ENCODE measurements around the gene ECI1.

ECI1 gene

DNA sequence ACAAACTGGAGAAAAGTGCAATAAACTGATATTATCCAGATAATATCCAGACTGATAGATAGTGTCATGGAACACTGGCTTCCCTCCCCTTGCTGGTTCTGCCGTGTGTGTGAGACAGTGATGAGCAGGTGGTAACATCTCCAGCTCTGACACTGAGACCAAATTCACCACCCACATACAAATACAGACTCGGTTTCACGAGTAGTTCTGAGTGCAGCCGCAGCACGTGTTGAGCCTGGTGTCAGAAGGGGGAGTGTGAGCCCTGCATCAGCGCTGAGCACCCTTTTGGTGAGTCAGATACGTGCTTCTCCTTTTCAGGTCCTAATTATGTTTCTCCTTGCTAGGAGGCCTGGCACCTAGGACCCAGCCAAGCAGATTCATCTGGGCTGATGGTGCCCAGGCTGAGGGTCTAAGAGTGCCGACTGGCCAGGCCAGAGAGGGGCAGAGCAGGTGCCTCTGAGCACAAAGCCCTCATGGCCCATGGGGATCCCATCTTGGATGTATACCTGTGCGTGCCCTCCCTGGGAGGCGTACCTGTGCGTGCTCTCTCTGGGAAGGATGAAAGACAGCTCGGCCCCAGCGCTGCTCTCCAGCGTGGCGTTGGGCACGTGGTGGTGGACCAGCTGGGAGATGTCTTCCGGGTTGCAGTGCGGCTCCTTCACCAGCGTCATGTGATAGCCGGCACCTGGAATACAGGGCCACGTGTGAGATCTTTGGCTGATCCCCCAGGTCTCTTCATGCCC is 43.8 kb upstream of the ECI1 start:
- H3K4me3 ChIP-seq (ENCODE audit: control insufficient read depth, low read depth, low read length): no peak overlapping the region
- TF ChIP-seq, protein P1, sequence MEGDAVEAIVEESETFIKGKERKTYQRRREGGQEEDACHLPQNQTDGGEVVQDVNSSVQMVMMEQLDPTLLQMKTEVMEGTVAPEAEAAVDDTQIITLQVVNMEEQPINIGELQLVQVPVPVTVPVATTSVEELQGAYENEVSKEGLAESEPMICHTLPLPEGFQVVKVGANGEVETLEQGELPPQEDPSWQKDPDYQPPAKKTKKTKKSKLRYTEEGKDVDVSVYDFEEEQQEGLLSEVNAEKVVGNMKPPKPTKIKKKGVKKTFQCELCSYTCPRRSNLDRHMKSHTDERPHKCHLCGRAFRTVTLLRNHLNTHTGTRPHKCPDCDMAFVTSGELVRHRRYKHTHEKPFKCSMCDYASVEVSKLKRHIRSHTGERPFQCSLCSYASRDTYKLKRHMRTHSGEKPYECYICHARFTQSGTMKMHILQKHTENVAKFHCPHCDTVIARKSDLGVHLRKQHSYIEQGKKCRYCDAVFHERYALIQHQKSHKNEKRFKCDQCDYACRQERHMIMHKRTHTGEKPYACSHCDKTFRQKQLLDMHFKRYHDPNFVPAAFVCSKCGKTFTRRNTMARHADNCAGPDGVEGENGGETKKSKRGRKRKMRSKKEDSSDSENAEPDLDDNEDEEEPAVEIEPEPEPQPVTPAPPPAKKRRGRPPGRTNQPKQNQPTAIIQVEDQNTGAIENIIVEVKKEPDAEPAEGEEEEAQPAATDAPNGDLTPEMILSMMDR (conservative IDR thresholded peaks at IDR 0.05; ENCODE audit: control insufficient read depth, insufficient read depth, low read depth, low read length): no peak
- DNase-seq (ENCODE audit: low read depth): no peak

DNA sequence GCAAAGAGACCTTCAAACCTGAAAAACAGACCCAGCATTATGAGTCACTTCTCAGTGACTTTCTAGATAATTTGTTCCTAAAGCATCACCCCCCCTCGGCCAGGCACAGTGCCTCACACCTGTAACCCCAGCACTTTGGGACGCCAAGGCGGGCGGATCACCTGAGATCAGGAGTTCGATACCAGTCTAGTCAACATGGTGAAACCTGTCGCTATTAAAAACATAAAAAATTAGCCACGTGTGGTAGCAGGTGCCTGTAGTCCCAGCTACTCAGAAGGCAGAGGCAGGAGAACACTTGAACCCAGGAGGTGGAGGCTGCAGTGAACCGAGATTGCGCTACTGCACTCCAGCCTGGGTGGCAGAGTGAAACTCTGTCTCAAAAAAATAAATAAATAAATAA is 40.8 kb upstream of the ECI1 start:
- TF ChIP-seq, protein P1 (conservative IDR thresholded peaks at IDR 0.05; ENCODE audit: control insufficient read depth, insufficient read depth, low read depth, low read length): no peak
- no peak overlapping the region for H3K4me3 ChIP-seq (ENCODE audit: control insufficient read depth, low read depth, low read length)
- DNase-seq (ENCODE audit: low read depth): no peak

DNA sequence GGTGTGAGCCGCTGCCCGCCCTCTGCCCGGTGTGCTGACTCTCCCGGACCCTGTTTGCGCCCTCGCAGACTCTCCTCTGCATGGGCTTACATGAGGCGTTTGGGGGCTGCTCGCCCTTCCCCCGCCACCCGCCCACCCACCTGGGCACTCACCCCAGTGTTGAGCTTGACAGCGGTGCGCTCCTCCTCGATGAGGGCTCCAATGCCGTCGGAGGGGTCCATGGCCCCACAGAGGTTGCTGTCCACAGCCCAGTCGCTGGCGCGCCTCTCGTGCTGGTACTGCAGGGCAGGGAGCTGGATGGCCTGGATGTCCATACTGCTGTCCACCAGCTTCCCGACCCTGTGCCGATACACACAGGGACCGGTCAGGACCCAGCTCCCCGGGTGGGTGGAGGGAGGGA is 37.9 kb upstream of the ECI1 start:
- TF ChIP-seq, protein P1 (conservative IDR thresholded peaks at IDR 0.05; ENCODE audit: control insufficient read depth, insufficient read depth, low read depth, low read length): no peak
- H3K4me3 ChIP-seq (ENCODE audit: control insufficient read depth, low read depth, low read length): no peak overlapping the region
- no peak for DNase-seq (ENCODE audit: low read depth)

DNA sequence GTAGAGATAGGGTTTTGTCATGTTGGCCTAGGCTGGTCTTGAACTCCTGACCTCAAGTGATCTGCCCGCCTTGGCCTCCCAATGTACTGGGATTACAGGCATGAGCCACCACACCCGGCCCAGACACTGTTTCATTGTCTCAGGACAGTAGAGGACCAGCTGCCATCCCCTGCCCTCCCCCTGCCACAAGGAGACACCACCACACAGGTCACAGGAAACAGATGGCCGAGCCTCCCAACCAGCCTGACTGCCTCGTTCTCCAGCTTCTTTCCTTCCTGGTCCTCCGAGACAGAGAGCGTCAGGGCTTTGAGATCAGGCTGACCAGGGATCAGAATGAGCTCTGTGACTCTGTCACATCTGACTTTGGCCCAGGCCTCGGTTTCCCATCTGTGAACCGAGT is 37.3 kb upstream of the ECI1 start:
- DNase-seq (ENCODE audit: low read depth): no peak
- TF ChIP-seq, protein P1 (conservative IDR thresholded peaks at IDR 0.05; ENCODE audit: control insufficient read depth, insufficient read depth, low read depth, low read length): no peak
- no peak overlapping the region for H3K4me3 ChIP-seq (ENCODE audit: control insufficient read depth, low read depth, low read length)

DNA sequence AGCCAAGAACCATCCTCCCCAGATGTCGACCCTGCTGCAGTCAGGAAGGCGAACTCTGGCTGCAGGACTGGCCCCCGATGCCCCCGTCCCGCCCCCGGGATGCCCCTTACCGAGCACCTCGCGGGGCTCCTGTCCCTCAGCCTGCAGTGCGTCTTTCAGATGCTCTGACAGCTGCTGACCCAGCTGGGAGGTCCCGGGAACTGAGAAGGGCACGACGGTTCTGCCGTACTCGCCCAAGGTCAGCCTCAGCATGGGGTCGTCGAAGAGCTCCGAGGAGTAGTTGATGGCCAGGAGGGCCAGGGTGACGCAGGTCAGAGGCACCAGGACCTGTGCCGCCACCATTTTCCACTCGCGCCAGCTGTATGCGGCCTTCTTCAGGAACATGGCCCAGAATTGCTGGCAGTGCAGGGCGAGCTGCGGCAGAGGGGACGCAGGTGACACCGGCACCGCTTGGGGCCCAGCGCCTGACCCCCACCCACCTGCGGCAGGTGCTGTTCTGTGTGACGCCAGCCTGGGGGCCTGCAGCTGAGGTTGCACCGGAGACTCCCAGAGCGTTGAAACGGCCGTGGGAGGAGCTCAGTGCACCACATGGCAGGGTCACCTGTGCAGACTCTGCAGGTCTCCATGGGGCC is 36.6 kb upstream of the ECI1 start:
- DNase-seq (ENCODE audit: low read depth): no peak
- TF ChIP-seq, protein P1 (conservative IDR thresholded peaks at IDR 0.05; ENCODE audit: control insufficient read depth, insufficient read depth, low read depth, low read length): no peak
- no peak overlapping the region for H3K4me3 ChIP-seq (ENCODE audit: control insufficient read depth, low read depth, low read length)

DNA sequence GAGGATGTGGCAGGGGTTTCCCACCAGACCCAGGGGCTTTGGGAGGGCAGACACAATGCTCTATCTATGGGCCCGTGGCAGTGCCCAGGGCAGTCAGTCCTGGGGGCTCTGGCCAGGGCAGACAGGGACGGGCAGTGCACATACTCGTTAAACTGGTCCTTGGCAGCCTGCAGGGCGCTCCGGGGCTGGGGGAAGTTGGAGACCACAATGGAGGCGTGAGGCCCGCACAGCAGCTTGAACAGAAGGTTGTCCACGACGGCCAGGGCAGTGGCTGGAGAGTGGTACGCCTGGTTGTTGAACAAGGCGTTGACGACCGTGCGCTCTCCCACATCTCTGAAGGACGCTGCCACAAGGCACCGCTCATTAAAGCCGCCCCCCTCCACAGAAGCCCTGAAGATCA is 35.2 kb upstream of the ECI1 start:
- no peak overlapping the region for H3K4me3 ChIP-seq (ENCODE audit: control insufficient read depth, low read depth, low read length)
- DNase-seq (ENCODE audit: low read depth): no peak
- TF ChIP-seq, protein P1 (conservative IDR thresholded peaks at IDR 0.05; ENCODE audit: control insufficient read depth, insufficient read depth, low read depth, low read length): no peak
